GM18870 (cell line): ENCODE data around the gene KLF6.

Source experiments
- ATAC-seq: cut with Tn5 transposase; IDR thresholded peaks from one replicate; pipeline ENCODE4 v1.9.1; 2021; ENCODE audit warnings: moderate library complexity; ENCODE audit not compliant: unreplicated experiment

KLF6 gene

GRCh38 chr10:3784510-3785250 lies at the start of gene KLF6:
Gene KLF6, minus strand, starts transcription at chr10:3785209. Its CDS starts 195 bp downstream, at chr10:3785014.
- ATAC-seq = peak; percentile 0

DNA sequence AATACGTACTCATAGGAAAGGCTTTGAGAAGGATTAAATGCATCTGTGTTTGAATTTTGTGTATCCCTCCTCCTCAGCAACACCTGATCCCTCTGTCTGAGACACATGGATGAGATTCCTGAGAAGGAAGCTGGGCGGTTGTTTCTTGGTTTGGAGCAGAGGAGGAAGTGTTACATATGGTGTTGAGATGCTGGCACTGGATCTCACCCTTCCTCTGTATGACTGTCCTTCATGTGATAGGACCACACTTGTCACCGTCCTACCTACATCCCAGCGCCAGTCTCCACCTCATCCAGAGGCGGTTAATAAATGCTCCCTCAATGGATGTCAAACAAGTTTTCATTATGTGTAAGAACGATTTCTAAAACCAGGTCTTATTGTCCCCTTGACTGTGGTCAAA lies 49.4 kb upstream of the KLF6 start:
- ATAC-seq = no peak

DNA sequence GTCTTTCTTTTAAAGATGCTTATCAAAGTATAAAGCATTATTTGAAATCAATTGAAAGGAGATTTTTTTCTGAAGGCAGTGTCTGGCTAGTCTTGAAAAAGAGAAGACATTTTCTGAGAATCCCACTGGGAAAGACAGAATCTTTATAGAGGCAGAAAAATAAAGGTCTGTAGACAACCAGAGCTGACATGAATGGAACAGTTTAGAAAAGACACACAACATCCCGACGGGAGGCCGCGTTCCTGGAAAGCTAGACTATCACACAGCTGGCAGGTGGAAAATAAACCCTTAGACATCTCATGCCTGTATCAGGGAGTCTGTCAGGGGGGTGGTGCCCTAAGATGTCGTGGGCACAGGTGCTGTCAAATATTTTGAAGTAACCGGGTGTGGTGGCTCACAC lies 48.0 kb upstream of the KLF6 start:
- no peak for ATAC-seq

DNA sequence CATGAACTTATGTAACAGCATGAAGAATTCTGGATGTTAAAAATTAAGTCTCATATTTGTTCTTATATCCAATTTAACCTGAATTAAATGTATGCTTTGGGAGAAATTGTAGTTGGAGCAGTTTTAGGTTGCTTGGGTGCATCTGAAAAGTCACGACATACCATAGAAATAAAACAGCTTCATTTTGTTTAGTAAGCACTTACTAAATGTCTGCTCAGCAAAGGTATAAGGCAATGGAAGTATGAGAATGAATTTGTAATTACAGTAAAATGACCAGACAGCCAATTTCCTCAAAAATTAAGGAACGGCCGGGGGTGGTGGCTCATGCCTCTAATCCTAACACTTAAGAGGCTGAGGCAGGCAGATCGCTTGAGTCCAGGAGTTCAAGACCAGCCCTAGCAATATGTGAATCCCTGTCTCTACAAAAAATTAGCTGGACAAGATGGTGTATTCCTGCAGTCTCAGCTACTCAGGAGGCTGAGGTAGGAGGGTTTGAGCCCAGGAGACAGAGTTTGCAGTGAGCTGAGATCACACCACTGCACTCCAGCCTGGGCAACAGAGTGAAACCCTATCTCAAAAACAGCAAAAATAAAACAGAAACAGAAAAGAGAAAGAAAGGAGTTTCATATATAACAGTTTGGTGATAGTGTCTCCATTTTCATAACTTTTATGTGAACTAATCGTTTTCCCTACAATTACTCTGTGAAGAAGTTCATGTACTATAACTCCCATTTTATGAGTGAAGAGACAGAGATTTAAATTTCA lies 47.2 kb upstream of the KLF6 start:
- peak; percentile 54 for ATAC-seq

DNA sequence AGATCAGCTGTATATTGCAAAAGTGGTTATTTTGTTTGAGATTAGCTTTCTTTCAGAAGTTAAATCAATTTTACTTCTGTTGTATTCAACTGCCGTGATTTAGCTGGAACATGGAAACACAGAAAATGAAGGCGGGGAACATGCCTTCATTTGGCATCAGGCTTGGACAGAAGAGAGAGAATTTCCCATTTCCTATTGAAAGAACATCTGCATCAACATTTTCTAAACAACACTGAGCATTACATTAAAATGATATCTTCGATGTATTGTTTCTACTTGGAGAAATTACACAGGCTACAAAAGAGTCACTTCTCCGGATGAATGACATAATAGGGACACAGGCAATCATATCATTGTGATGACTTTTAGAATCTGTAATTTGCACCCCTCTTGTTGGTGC lies 46.6 kb upstream of the KLF6 start:
- ATAC-seq = no peak

DNA sequence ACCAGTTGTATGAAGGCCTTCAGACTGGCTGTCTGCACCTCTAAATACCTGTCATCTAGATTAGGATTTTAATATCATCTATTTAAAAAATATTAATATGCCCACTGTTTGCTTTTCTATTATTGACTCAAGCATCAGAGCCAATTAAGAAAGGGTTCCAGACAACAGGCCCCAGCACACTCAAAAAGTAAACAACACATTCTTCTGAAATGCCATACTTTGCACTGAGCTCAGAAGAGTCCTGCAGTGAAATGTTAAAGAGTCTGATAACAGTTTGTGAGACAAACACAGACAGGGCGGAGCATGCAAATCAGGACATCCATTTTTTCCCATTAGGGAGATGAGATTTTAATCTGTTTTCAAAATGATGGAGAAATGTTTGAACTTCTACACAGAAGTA lies 45.9 kb upstream of the KLF6 start:
- ATAC-seq = no peak

- no peak for ATAC-seq
Observed at GRCh38 chr10:3829156-3830050, 44.4 kb upstream of the KLF6 start.

DNA sequence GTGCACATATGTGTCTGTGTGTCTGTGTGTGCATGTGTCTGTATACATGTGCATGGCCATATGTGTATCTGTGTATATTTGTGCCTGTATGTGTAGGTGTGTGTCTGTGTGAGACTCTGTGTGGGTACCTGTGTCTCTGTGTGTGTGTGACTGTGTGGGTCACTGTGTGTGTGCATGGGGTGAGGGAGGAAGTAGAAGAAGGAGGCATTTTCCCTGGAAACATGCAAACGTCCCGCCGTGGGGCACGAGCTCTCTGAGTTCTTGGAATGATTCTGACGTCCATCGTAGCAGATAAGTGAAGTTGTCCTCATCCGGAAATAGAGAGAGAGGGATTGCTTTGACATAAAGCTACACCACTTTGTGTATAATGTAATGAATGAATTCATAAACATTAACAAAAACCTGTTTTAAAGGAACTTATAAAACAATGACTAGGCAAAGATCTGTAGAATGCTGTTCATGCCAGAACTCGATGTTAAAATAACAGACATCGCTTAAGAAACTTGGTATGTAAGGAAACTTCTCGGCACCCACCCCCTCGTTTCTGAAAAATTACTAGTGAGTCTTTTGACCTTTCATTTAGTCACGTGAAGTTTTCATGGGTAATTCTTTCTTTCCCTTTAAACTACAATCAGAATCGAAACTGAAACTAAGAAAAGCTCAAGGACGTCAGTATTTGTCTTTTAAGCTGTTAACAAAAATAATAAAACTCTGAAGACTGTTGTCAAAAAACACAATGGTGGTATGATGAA lies 43.6 kb upstream of the KLF6 start:
- ATAC-seq = no peak

GRCh38 chr10:3827768-3828403 lies 42.9 kb upstream of the KLF6 start:
- no peak for ATAC-seq

DNA sequence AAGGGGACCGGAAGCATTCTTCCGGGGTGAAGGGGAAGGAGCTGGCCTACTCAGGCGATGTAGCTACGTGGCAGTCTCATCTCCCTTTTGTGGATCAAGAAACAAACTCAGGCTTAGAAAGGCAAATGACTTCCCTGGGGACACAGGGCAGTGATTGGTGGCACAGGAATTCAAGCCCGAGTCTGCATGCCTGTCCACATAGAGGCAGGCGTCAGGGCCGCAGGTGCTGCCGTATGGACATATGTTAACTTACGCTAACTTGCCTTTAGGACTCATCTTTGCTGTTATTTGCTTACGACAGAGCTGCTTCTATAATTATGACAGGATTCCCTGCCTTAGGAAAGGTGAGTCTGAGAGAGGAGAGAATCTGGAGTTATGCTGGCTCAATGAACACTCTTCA lies 42.3 kb upstream of the KLF6 start:
- no peak for ATAC-seq

DNA sequence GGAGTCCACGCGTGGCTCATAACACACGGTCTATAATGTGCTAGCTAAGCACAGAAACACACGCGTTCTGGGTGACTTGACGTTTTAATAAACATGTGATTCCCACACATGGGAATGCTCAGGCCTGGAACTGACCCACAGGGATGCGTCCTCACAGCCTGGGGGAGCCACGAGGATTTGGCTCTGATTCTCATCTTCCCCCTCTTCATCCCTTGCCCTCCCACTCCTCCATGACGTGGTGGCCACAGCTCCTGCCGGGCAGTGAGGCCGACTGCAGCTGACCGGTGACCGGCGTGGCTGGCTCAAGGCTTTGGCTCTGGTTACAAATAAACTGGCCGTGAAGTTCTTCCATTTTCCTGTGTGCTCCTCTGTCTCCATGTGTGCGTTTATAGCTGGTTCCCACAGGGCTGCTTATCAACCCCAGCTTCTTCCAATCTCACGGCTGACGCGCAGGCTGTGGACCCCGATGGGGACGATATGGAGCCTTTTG lies 40.9 kb upstream of the KLF6 start:
- no peak for ATAC-seq

GRCh38 chr10:3825244-3825643 lies 40.2 kb upstream of the KLF6 start:
- ATAC-seq = no peak

- no peak for ATAC-seq
Observed at GRCh38 chr10:3822541-3823330, 37.7 kb upstream of the KLF6 start.

DNA sequence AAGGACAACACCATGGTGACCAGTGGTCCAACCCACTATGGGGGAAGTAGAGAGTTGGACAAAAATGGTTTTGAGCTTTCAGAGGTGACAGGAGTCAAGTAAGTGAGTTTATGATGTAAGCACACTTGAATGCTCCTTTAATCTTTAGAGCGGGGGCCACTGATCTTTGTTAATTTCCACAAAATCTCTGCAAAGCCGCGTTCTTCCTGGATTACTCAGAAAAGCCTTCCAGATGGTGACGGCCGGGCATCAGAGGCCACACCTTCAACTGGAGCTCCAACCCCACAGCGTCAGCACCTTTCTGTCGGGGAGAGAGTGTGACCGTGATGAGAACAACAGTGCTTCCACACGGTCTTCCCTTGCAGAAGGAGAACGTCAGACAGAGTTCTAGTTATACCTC lies 35.2 kb upstream of the KLF6 start:
- no peak for ATAC-seq

- ATAC-seq = no peak
Observed at GRCh38 chr10:3816995-3817394, 32.0 kb upstream of the KLF6 start.

DNA sequence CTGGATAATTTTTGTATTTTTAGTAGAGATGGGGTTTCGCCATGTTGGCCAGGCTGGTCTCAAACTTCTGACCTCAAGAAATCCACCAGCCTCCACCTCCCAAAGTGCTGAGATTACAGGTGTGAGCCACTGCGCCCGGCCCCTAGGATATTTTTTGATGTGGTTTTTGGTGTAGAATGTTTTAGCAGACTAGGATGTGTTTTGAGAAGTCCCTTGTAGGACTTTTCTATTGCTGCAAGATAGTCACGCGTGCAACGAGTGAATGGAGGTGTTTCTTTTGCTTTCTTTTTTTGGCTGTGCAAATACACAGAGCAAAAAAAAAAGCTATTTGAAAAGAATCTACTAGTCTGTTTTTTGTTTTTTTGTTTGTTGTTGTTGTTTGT lies 29.8 kb upstream of the KLF6 start:
- ATAC-seq = no peak

GRCh38 chr10:3813986-3814837 lies 29.2 kb upstream of the KLF6 start:
- ATAC-seq = no peak

DNA sequence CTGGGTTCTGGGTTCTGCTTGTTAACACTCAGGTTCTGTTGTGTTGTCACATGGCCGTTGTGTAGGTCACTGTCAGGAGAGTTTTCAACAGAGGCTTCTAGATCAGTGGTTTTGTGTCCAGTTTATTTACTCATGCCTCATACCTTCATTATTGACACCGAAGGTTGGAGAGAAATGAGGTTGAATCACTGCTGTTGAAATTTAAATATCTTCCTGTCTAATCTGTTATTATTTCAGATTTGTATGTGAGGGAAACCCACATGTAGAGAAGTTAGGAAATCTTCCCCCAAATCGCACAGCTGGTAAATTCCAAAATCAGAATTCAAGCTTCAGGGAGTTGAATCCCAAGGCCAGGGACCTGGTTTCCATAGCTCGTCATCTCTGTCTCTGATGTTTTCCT lies 28.3 kb upstream of the KLF6 start:
- no peak for ATAC-seq
